HepG2 (cell line): Measurements from ENCODE around the gene CORO1C. TPM values are rescaled to one million over a fixed set of nuclear protein-coding genes. Genes with fewer than 3 reads are reported as not detected.
A peak's percentile ranks its signal among the peaks of the same experiment; 100 is the strongest.

ENCODE experiments used
- EP300 ChIP-seq, 3 experiments: sonication (generic) in 1 of 3; formaldehyde crosslinking in 1 of 3; IDR thresholded peaks; 2 replicates each; pipeline versions ENCODE4 v1.5.1 to v1.6.1; 2011 to 2020; ENCODE audit warnings: low read depth in 2 of 3, low read length in 2 of 3, borderline replicate concordance in 1 of 3, improper control_type of control experiment in 1 of 3, mild to moderate bottlenecking in 1 of 3, missing genetic modification reagents in 1 of 3, moderate library complexity in 1 of 3
- KLF15 ChIP-seq: sonication (generic); formaldehyde crosslinking; IDR thresholded peaks from 2 replicates; pipeline ENCODE4 v1.8.1; 2023; ENCODE audit warnings: borderline replicate concordance, mild to moderate bottlenecking, inconsistent platforms, missing genetic modification reagents, mixed read lengths
- TBP ChIP-seq: sonication (generic); formaldehyde crosslinking; IDR thresholded peaks from 2 replicates; pipeline ENCODE4 v1.5.0; 2020; ENCODE audit warnings: missing genetic modification reagents
- TCF7 ChIP-seq: sonication (generic); IDR thresholded peaks from 2 replicates; pipeline ENCODE4 v1.6.1; 2016; ENCODE audit warnings: antibody characterized with exemption, low read depth
- ZFP62 ChIP-seq: sonication (generic); formaldehyde crosslinking; IDR thresholded peaks from 2 replicates; pipeline ENCODE4 v1.4.0; 2020; ENCODE audit warnings: missing genetic modification reagents
- ZNF331 ChIP-seq: sonication (generic); formaldehyde crosslinking; IDR thresholded peaks from 2 replicates; pipeline ENCODE4 v1.4.0; 2020; ENCODE audit warnings: missing genetic modification reagents
- ZNF484 ChIP-seq: sonication (generic); formaldehyde crosslinking; IDR thresholded peaks from 2 replicates; pipeline ENCODE4 v1.5.1; 2020; ENCODE audit warnings: mild to moderate bottlenecking, low read depth, missing genetic modification reagents, borderline replicate concordance
- ZSCAN12 ChIP-seq: sonication (generic); formaldehyde crosslinking; IDR thresholded peaks from 2 replicates; pipeline ENCODE4 v1.9.0; 2021; ENCODE audit warnings: mild to moderate bottlenecking, missing genetic modification reagents
- polyA plus RNA-seq, 8 experiments: library from polyadenylated mRNA; depleted of rRNA in 3 of 8; stranded (reverse) in 7 of 8; unstranded in 1 of 8; fragments of >200 nt; fragmentation: Illumina TruSeq in 4 of 8; extraction: Trizol in 4 of 8; gene quantifications; 2 replicates each; pipeline versions ENCODE4 v1.2.1 to v1.2.3, GENCODE V29; 2011 to 2016; ENCODE audit warnings: low read depth in 4 of 8, missing spikeins in 1 of 8, mixed read lengths in 1 of 8; ENCODE audit not compliant: insufficient read depth in 1 of 8
- total RNA-seq, 5 experiments: library from RNA; depleted of rRNA; stranded (reverse); fragments of >200 nt; fragmentation: Illumina TruSeq; extraction: Trizol; gene quantifications; 2 replicates each; pipeline ENCODE4 v1.2.3, GENCODE V29; 2016; ENCODE audit warnings: low read depth in 1 of 5
- TF ChIP-seq, protein P1 (sequence below): IDR thresholded peaks from 2 replicates; pipeline ENCODE4 v1.6.1; 2012; ENCODE audit warnings: low read depth, low read length, improper control_type of control experiment
- TF ChIP-seq, protein P2 (sequence below): sonication (generic); formaldehyde crosslinking; IDR thresholded peaks from 2 replicates; pipeline ENCODE4 v1.5.0; 2020; ENCODE audit warnings: mild to moderate bottlenecking, missing genetic modification reagents, borderline replicate concordance
- TF ChIP-seq, protein P3 (sequence below), 2 experiments: sonication (generic) in 1 of 2; formaldehyde crosslinking in 1 of 2; IDR thresholded peaks; 2 replicates each; pipeline versions ENCODE4 v1.4.0 to v1.6.1; 2018 to 2020; ENCODE audit warnings: missing genetic modification reagents in 2 of 2, borderline replicate concordance in 1 of 2, low read depth in 1 of 2, mild to moderate bottlenecking in 1 of 2, missing biosample characterization in 1 of 2
- TF ChIP-seq, protein P4 (sequence below): sonication (generic); formaldehyde crosslinking; IDR thresholded peaks from 2 replicates; pipeline ENCODE4 v1.5.0; 2020; ENCODE audit warnings: missing genetic modification reagents
- TF ChIP-seq, protein P5 (sequence below): IDR thresholded peaks from 2 replicates; pipeline ENCODE4 v1.6.1; 2016; ENCODE audit warnings: missing compliant biosample characterization, missing genetic modification reagents, borderline replicate concordance

Gene CORO1C
- total and polyA plus RNA-seq, 2 of the 13 experiments (the other 11 are each of a cell fraction or from before 2014, with no cell fraction given), result 73.7 to 131 TPM

DNA sequence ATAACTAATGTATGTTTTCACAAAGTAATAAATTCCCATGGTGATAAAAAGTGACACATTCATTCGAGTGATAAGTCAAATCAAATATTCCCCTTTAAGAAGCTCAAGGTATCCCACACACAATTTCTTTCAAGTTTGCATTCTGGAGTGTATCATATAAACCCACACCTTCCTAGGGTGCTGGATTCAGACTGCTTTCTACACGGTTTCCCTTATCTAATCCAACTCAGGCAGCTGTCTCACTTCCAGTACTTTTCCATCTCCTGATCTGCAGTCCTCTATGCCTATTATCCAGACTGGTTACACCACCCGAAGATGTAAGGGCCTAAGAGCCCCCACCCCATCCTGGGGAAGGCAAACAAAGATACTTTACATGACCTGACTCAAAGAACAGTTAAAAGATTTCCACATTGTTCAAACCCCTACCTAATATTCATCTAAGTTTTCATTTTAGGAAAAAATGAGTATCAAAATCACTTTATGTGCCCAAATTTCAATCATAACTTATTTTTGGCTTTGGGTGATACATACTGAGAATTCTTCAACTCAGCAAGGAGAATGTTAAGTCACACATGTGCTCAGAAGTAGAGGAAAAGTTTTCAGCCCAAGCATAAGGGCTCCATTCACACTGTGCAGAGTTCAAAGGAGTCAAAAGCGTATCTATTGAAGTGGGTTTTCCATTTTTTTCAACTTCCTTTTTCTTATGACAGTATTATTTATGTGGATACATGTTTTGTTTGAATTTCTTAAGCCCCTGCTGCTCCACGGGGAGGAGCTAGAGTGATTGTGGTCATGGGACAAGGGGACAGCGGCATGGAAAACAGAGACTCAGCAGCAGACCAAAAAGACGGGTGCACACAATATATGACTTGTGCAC is 41.8 kb downstream of the CORO1C start (continued):
- TF ChIP-seq, protein P1, sequence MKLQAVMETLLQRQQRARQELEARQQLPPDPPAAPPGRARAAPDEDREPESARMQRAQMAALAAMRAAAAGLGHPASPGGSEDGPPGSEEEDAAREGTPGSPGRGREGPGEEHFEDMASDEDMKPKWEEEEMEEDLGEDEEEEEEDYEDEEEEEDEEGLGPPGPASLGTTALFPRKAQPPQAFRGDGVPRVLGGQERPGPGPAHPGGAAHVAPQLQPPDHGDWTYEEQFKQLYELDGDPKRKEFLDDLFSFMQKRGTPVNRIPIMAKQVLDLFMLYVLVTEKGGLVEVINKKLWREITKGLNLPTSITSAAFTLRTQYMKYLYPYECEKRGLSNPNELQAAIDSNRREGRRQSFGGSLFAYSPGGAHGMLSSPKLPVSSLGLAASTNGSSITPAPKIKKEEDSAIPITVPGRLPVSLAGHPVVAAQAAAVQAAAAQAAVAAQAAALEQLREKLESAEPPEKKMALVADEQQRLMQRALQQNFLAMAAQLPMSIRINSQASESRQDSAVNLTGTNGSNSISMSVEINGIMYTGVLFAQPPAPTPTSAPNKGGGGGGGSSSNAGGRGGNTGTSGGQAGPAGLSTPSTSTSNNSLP, result 0 out of 2 replicates have a peak, but pooled peaks have one; percentile 28
- TF ChIP-seq ZFP62 (CRISPR knock-in tag) (no peak), KLF15 (CRISPR knock-in tag) (no peak), TCF7 (peak; percentile 54), ZSCAN12 (CRISPR knock-in tag) (no peak), ZNF331 (CRISPR knock-in tag) (peak; percentile 56; the same call in 1 of the 2 replicates), ZNF484 (no peak), TBP (CRISPR knock-in tag) (no peak), EP300 (IDR thresholded peaks at IDR 0.05; ENCODE audit: low read depth in 2 of 2, low read length in 2 of 2) (peak in 1 of 2 experiments; percentile 68; a peak in 2 of 4 replicates), EP300 (CRISPR knock-in tag; IDR thresholded peaks at IDR 0.05; ENCODE audit: borderline replicate concordance) (no peak; the same call in 1 of the 2 replicates)
- TF ChIP-seq, protein P2, sequence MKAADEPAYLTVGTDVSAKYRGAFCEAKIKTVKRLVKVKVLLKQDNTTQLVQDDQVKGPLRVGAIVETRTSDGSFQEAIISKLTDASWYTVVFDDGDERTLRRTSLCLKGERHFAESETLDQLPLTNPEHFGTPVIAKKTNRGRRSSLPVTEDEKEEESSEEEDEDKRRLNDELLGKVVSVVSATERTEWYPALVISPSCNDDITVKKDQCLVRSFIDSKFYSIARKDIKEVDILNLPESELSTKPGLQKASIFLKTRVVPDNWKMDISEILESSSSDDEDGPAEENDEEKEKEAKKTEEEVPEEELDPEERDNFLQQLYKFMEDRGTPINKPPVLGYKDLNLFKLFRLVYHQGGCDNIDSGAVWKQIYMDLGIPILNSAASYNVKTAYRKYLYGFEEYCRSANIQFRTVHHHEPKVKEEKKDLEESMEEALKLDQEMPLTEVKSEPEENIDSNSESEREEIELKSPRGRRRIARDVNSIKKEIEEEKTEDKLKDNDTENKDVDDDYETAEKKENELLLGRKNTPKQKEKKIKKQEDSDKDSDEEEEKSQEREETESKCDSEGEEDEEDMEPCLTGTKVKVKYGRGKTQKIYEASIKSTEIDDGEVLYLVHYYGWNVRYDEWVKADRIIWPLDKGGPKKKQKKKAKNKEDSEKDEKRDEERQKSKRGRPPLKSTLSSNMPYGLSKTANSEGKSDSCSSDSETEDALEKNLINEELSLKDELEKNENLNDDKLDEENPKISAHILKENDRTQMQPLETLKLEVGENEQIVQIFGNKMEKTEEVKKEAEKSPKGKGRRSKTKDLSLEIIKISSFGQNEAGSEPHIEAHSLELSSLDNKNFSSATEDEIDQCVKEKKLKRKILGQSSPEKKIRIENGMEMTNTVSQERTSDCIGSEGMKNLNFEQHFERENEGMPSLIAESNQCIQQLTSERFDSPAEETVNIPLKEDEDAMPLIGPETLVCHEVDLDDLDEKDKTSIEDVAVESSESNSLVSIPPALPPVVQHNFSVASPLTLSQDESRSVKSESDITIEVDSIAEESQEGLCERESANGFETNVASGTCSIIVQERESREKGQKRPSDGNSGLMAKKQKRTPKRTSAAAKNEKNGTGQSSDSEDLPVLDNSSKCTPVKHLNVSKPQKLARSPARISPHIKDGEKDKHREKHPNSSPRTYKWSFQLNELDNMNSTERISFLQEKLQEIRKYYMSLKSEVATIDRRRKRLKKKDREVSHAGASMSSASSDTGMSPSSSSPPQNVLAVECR, result peak; percentile 17; the same call in 1 of the 2 replicates
- TF ChIP-seq, protein P3, sequence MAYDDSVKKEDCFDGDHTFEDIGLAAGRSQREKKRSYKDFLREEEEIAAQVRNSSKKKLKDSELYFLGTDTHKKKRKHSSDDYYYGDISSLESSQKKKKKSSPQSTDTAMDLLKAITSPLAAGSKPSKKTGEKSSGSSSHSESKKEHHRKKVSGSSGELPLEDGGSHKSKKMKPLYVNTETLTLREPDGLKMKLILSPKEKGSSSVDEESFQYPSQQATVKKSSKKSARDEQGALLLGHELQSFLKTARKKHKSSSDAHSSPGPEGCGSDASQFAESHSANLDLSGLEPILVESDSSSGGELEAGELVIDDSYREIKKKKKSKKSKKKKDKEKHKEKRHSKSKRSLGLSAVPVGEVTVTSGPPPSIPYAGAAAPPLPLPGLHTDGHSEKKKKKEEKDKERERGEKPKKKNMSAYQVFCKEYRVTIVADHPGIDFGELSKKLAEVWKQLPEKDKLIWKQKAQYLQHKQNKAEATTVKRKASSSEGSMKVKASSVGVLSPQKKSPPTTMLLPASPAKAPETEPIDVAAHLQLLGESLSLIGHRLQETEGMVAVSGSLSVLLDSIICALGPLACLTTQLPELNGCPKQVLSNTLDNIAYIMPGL (CRISPR knock-in tag; IDR thresholded peaks at IDR 0.05; ENCODE audit: borderline replicate concordance in 1 of 2, low read depth in 1 of 2), result no peak; a peak in 1 of 4 replicates
- TF ChIP-seq, protein P4, sequence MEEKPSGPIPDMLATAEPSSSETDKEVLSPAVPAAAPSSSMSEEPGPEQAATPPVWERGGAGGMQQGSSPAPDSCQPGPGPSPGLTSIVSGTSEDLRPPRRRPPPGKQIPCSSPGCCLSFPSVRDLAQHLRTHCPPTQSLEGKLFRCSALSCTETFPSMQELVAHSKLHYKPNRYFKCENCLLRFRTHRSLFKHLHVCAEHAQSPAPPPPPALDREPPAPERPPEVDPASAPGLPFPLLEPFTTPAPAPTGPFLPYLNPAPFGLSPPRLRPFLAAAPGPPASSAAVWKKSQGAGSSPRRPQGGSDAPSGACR (CRISPR knock-in tag), result no peak
- TF ChIP-seq, protein P5, sequence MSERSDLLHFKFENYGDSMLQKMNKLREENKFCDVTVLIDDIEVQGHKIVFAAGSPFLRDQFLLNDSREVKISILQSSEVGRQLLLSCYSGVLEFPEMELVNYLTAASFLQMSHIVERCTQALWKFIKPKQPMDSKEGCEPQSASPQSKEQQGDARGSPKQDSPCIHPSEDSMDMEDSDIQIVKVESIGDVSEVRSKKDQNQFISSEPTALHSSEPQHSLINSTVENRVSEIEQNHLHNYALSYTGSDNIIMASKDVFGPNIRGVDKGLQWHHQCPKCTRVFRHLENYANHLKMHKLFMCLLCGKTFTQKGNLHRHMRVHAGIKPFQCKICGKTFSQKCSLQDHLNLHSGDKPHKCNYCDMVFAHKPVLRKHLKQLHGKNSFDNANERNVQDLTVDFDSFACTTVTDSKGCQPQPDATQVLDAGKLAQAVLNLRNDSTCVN (CRISPR knock-in tag), result 0 out of 2 replicates have a peak, but pooled peaks have one; percentile 31
